GM12875 (cell line): ENCODE measurements around the gene RPS6KA4.

Experiments used
- H3K4me3 ChIP-seq: one replicate; pipeline ENCODE4 v1.5.1; 2011; ENCODE audit warnings: low read depth, low read length, control low read depth
- CTCF ChIP-seq: IDR thresholded peaks from 2 replicates; pipeline ENCODE4 v1.5.1; 2011; ENCODE audit warnings: low read depth, mild to moderate bottlenecking, control low read depth, inconsistent platforms, low read length, moderate library complexity, borderline replicate concordance; ENCODE audit not compliant: insufficient read depth

The RPS6KA4 gene

GRCh38 chr11:64369440-64370421 lies 10.8 kb downstream of the RPS6KA4 start:
- peak; percentile 26; the same call in 1 of the 2 replicates for TF ChIP-seq CTCF

GRCh38 chr11:64371201-64371600 lies 12.2 kb downstream of the RPS6KA4 start:
- no peak for TF ChIP-seq CTCF
- no peak overlapping the region for H3K4me3 ChIP-seq

More at GRCh38 chr11:64369440-64370421, 10.8 kb downstream of the RPS6KA4 start:
- H3K4me3 ChIP-seq, result no peak overlapping the region

- TF ChIP-seq CTCF, result no peak
- no peak overlapping the region for H3K4me3 ChIP-seq
Measured at GRCh38 chr11:64372021-64372420, 13.1 kb downstream of the RPS6KA4 start.

GRCh38 chr11:64372802-64373597 lies 14.0 kb downstream of the RPS6KA4 start:
- TF ChIP-seq CTCF, result no peak
- H3K4me3 ChIP-seq, result no peak overlapping the region

GRCh38 chr11:64373598-64373974 lies 14.6 kb downstream of the RPS6KA4 start:
- TF ChIP-seq CTCF, result no peak
- no peak overlapping the region for H3K4me3 ChIP-seq

GRCh38 chr11:64376071-64376470 lies 17.1 kb downstream of the RPS6KA4 start:
- TF ChIP-seq CTCF, result no peak
- H3K4me3 ChIP-seq, result no peak overlapping the region
